GM21619 (cell line): ENCODE data around the gene KCNJ9.

Experiments used
- ATAC-seq: cut with Tn5 transposase; IDR thresholded peaks from one replicate; pipeline ENCODE4 v1.9.1; 2021; ENCODE audit not compliant: unreplicated experiment

Gene KCNJ9

GRCh38 chr1:160066829-160067745 is 14.3 kb upstream of the KCNJ9 start:
- ATAC-seq = no peak

- no peak for ATAC-seq
Observed at GRCh38 chr1:160068225-160068624, 13.1 kb upstream of the KCNJ9 start.

GRCh38 chr1:160069460-160070231 is 11.7 kb upstream of the KCNJ9 start, which contains the start of gene KCNJ10:
Gene KCNJ10 (minus strand): TSS chr1:160070160. CDS start chr1:160042532, 27,628 bp downstream.
- no peak for ATAC-seq

- ATAC-seq = no peak
Observed at GRCh38 chr1:160070243-160071163, 10.8 kb upstream of the KCNJ9 start.

- no peak for ATAC-seq
Observed at GRCh38 chr1:160071289-160071688, 10.0 kb upstream of the KCNJ9 start.

GRCh38 chr1:160074865-160075264 is 6.5 kb upstream of the KCNJ9 start:
- no peak for ATAC-seq

GRCh38 chr1:160075836-160076235 is 5.5 kb upstream of the KCNJ9 start:
- ATAC-seq = no peak

- ATAC-seq = no peak
Observed at GRCh38 chr1:160076295-160076694, 5.0 kb upstream of the KCNJ9 start.

- no peak for ATAC-seq
Observed at GRCh38 chr1:160077486-160077885, 3.9 kb upstream of the KCNJ9 start.

GRCh38 chr1:160078512-160079195 is 2.7 kb upstream of the KCNJ9 start:
- no peak for ATAC-seq

- no peak for ATAC-seq
Observed at GRCh38 chr1:160079448-160079847, 1.9 kb upstream of the KCNJ9 start.

GRCh38 chr1:160080381-160081100 is 797 bp upstream of the KCNJ9 start:
- ATAC-seq = no peak

- no peak for ATAC-seq
Observed at GRCh38 chr1:160082487-160082886, 1.1 kb downstream of the KCNJ9 start.

GRCh38 chr1:160082926-160083325 is 1.6 kb downstream of the KCNJ9 start:
- no peak for ATAC-seq

- ATAC-seq = peak; percentile 73
Observed at GRCh38 chr1:160083968-160084770, 2.8 kb downstream of the KCNJ9 start.

GRCh38 chr1:160084771-160085321 is 3.5 kb downstream of the KCNJ9 start:
- no peak for ATAC-seq

GRCh38 chr1:160085686-160086455 is 4.5 kb downstream of the KCNJ9 start:
- no peak for ATAC-seq

GRCh38 chr1:160086456-160086892 is 5.1 kb downstream of the KCNJ9 start:
- ATAC-seq = no peak
